ENCODE measurements around the gene PHF20. TPM values are rescaled to one million over a fixed set of nuclear protein-coding genes. Genes with fewer than 3 reads are reported as not detected.

The PHF20 gene
- total and polyA plus RNA-seq, 2 of the 13 experiments (the other 11 are each of a cell fraction or from before 2014, with no cell fraction given), result 22.8 to 34.1 TPM

DNA sequence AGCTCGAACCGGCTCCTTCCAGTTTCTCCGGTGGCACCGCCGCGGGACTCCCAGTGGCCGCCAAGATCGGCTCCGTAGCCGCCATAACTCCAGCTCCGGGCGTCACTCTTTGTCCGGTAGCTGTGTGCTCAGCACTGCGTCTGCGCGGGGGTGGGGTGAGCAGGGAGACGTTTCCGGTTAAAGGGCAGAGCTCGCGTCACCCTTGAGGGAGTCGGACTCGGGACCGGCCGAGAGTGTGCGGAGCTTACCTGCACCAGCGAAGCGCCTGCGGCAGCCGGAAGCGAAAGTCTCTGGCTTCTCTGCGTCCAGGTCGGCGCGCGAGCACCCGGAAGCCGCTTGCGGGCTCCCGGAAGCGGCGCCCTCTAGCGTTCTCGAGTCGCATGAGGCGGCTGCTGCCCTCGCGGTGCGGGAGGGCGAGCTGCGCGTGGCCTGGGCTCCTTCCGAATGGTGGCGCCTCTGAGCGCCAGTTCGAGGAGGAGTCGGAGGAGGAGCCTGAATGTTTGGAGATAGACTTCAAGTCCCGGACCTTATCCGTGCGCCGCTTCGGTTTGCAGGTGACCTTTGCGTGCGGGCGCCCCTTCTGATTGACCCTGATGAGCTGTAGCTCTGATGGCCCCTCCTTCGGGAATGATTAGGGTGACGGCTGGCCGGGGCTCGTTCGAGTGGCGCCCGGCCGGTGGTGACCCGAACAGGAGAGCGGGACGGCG lies 182.5 kb downstream of the PHF20 start, which contains the start of gene SCAND1 (continued):
- TF ChIP-seq KLF6 (CRISPR knock-in tag; IDR thresholded peaks at IDR 0.05), result peak; percentile 92; the same call in 1 of the 2 replicates
- peak; percentile 95 for TF ChIP-seq YY1 (IDR thresholded peaks at IDR 0.05; ENCODE audit: insufficient read depth, insufficient replicate concordance, low read depth, low read length)
- TF ChIP-seq ZNF225 (CRISPR knock-in tag; IDR thresholded peaks at IDR 0.05), result peak; percentile 36
- TF ChIP-seq, protein P1, sequence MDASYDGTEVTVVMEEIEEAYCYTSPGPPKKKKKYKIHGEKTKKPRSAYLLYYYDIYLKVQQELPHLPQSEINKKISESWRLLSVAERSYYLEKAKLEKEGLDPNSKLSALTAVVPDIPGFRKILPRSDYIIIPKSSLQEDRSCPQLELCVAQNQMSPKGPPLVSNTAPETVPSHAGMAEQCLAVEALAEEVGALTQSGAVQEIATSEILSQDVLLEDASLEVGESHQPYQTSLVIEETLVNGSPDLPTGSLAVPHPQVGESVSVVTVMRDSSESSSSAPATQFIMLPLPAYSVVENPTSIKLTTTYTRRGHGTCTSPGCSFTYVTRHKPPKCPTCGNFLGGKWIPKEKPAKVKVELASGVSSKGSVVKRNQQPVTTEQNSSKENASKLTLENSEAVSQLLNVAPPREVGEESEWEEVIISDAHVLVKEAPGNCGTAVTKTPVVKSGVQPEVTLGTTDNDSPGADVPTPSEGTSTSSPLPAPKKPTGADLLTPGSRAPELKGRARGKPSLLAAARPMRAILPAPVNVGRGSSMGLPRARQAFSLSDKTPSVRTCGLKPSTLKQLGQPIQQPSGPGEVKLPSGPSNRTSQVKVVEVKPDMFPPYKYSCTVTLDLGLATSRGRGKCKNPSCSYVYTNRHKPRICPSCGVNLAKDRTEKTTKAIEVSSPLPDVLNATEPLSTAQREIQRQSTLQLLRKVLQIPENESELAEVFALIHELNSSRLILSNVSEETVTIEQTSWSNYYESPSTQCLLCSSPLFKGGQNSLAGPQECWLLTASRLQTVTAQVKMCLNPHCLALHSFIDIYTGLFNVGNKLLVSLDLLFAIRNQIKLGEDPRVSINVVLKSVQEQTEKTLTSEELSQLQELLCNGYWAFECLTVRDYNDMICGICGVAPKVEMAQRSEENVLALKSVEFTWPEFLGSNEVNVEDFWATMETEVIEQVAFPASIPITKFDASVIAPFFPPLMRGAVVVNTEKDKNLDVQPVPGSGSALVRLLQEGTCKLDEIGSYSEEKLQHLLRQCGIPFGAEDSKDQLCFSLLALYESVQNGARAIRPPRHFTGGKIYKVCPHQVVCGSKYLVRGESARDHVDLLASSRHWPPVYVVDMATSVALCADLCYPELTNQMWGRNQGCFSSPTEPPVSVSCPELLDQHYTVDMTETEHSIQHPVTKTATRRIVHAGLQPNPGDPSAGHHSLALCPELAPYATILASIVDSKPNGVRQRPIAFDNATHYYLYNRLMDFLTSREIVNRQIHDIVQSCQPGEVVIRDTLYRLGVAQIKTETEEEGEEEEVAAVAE (CRISPR knock-in tag; IDR thresholded peaks at IDR 0.05; ENCODE audit: borderline replicate concordance), result peak; percentile 93
- no peak for TF ChIP-seq MLLT10 (CRISPR knock-in tag; IDR thresholded peaks at IDR 0.05)
- peak; percentile 85 for TF ChIP-seq NCOA1 (CRISPR knock-in tag; IDR thresholded peaks at IDR 0.05)
- TF ChIP-seq, protein P2, sequence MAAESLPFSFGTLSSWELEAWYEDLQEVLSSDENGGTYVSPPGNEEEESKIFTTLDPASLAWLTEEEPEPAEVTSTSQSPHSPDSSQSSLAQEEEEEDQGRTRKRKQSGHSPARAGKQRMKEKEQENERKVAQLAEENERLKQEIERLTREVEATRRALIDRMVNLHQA (CRISPR knock-in tag; IDR thresholded peaks at IDR 0.05), result no peak; the same call in 1 of the 2 replicates
- TF ChIP-seq CCAR2 (optimal IDR thresholded peaks at IDR 0.05; ENCODE audit: low read depth, low read length), result peak; percentile 91
- peak; percentile 89; the same call in 1 of the 2 replicates for TF ChIP-seq ZNF101 (CRISPR knock-in tag; IDR thresholded peaks at IDR 0.05; ENCODE audit: borderline replicate concordance, low read depth)
- no peak for TF ChIP-seq PRPF4 (IDR thresholded peaks at IDR 0.05; ENCODE audit: low read depth, low read length, poor library complexity, severe bottlenecking)
- TF ChIP-seq MBD4 (IDR thresholded peaks at IDR 0.05; ENCODE audit: borderline replicate concordance, low read length), result no peak
- peak; percentile 20; the same call in 1 of the 2 replicates for TF ChIP-seq JDP2 (CRISPR knock-in tag; IDR thresholded peaks at IDR 0.05; ENCODE audit: borderline replicate concordance)
- TF ChIP-seq ZNF530 (CRISPR knock-in tag; IDR thresholded peaks at IDR 0.05; ENCODE audit: low read depth), result peak; percentile 93; the same call in 1 of the 2 replicates
- TF ChIP-seq GATA4 (IDR thresholded peaks at IDR 0.05; ENCODE audit: borderline replicate concordance, low read depth), result peak; percentile 83
- TF ChIP-seq ZNF839 (CRISPR knock-in tag; IDR thresholded peaks at IDR 0.05; ENCODE audit: borderline replicate concordance), result peak; percentile 86; the same call in 1 of the 2 replicates
- TF ChIP-seq MTF2 (CRISPR knock-in tag; IDR thresholded peaks at IDR 0.05; ENCODE audit: borderline replicate concordance), result no peak; the same call in 1 of the 2 replicates
- TF ChIP-seq, protein P3, sequence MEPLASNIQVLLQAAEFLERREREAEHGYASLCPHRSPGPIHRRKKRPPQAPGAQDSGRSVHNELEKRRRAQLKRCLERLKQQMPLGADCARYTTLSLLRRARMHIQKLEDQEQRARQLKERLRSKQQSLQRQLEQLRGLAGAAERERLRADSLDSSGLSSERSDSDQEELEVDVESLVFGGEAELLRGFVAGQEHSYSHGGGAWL (CRISPR knock-in tag; IDR thresholded peaks at IDR 0.05), result peak; percentile 94
- TF ChIP-seq PCBP1 (IDR thresholded peaks at IDR 0.05; ENCODE audit: borderline replicate concordance, low read depth, low read length), result 0 out of 2 replicates have a peak, but pooled peaks have one; percentile 49
- TF ChIP-seq KAT2B (IDR thresholded peaks at IDR 0.05; ENCODE audit: borderline replicate concordance, low read depth, low read length), result no peak
- peak; percentile 31 for TF ChIP-seq ZNF644 (CRISPR knock-in tag; IDR thresholded peaks at IDR 0.05; ENCODE audit: low read depth)
- TF ChIP-seq, protein P4, sequence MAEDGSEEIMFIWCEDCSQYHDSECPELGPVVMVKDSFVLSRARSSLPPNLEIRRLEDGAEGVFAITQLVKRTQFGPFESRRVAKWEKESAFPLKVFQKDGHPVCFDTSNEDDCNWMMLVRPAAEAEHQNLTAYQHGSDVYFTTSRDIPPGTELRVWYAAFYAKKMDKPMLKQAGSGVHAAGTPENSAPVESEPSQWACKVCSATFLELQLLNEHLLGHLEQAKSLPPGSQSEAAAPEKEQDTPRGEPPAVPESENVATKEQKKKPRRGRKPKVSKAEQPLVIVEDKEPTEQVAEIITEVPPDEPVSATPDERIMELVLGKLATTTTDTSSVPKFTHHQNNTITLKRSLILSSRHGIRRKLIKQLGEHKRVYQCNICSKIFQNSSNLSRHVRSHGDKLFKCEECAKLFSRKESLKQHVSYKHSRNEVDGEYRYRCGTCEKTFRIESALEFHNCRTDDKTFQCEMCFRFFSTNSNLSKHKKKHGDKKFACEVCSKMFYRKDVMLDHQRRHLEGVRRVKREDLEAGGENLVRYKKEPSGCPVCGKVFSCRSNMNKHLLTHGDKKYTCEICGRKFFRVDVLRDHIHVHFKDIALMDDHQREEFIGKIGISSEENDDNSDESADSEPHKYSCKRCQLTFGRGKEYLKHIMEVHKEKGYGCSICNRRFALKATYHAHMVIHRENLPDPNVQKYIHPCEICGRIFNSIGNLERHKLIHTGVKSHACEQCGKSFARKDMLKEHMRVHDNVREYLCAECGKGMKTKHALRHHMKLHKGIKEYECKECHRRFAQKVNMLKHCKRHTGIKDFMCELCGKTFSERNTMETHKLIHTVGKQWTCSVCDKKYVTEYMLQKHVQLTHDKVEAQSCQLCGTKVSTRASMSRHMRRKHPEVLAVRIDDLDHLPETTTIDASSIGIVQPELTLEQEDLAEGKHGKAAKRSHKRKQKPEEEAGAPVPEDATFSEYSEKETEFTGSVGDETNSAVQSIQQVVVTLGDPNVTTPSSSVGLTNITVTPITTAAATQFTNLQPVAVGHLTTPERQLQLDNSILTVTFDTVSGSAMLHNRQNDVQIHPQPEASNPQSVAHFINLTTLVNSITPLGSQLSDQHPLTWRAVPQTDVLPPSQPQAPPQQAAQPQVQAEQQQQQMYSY (CRISPR knock-in tag; IDR thresholded peaks at IDR 0.05), result peak; percentile 86
